ENCODE data around the gene ZNF385C.

The ZNF385C gene

GRCh38 chr17:42136654-42137051 is 38.4 kb upstream of the ZNF385C start:
- H3K4me3 ChIP-seq (ENCODE audit: low read depth, low read length) = no peak overlapping the region
- in situ Hi-C loops (cut with HindIII; ENCODE audit: low sequenced_read_pairs) = no loop called here
- no peak for TF ChIP-seq CTCF (IDR thresholded peaks at IDR 0.05; ENCODE audit: low read depth, low read length)
- no peak for DNase-seq (ENCODE audit: low read depth, low spot score)

GRCh38 chr17:42135664-42136653 is 37.7 kb upstream of the ZNF385C start:
- no peak overlapping the region for H3K4me3 ChIP-seq (ENCODE audit: low read depth, low read length)
- no peak for TF ChIP-seq CTCF (IDR thresholded peaks at IDR 0.05; ENCODE audit: low read depth, low read length)
- peak; percentile 46 for DNase-seq (ENCODE audit: low read depth, low spot score)
- in situ Hi-C loops (cut with HindIII; ENCODE audit: low sequenced_read_pairs) = no loop called here

- DNase-seq (ENCODE audit: low read depth, low spot score) = no peak
- no peak for TF ChIP-seq CTCF (IDR thresholded peaks at IDR 0.05; ENCODE audit: low read depth, low read length)
- H3K4me3 ChIP-seq (ENCODE audit: low read depth, low read length) = no peak overlapping the region
- in situ Hi-C loops (cut with HindIII; ENCODE audit: low sequenced_read_pairs) = no loop called here
These were observed 36.9 kb upstream of the ZNF385C start for GRCh38 chr17:42135151-42135550.

- DNase-seq (ENCODE audit: low read depth, low spot score) = no peak
- no peak overlapping the region for H3K4me3 ChIP-seq (ENCODE audit: low read depth, low read length)
- no peak for TF ChIP-seq CTCF (IDR thresholded peaks at IDR 0.05; ENCODE audit: low read depth, low read length)
- in situ Hi-C loops (cut with HindIII; ENCODE audit: low sequenced_read_pairs) = no loop called here
These were observed 35.3 kb upstream of the ZNF385C start for GRCh38 chr17:42133461-42134041.

GRCh38 chr17:42132941-42133340 is 34.7 kb upstream of the ZNF385C start:
- no peak for TF ChIP-seq CTCF (IDR thresholded peaks at IDR 0.05; ENCODE audit: low read depth, low read length)
- DNase-seq (ENCODE audit: low read depth, low spot score) = peak; percentile 87

GRCh38 chr17:42131981-42132432 is 33.7 kb upstream of the ZNF385C start:
- in situ Hi-C loops (cut with HindIII; ENCODE audit: low sequenced_read_pairs) = no loop called here
- DNase-seq (ENCODE audit: low read depth, low spot score) = peak; percentile 38
- H3K4me3 ChIP-seq (ENCODE audit: low read depth, low read length) = no peak overlapping the region
- no peak for TF ChIP-seq CTCF (IDR thresholded peaks at IDR 0.05; ENCODE audit: low read depth, low read length)

More at GRCh38 chr17:42132941-42133340, 34.7 kb upstream of the ZNF385C start:
- no peak overlapping the region for H3K4me3 ChIP-seq (ENCODE audit: low read depth, low read length)
- in situ Hi-C loops (cut with HindIII; ENCODE audit: low sequenced_read_pairs) = no loop called here

Data from astrocyte of the spinal cord (primary cell).